GM19099 (cell line): ENCODE measurements around the gene RABGAP1L.

Experiments used
- POLR2A ChIP-seq: IDR thresholded peaks from 3 replicates; pipeline ENCODE4 v1.6.1; 2011; ENCODE audit warnings: low read depth; ENCODE audit not compliant: insufficient read length; ENCODE audit errors: extremely low read depth

Gene RABGAP1L

GRCh38 chr1:174217248-174217647 is 57.9 kb downstream of the RABGAP1L start:
- no peak for TF ChIP-seq POLR2A

- no peak for TF ChIP-seq POLR2A
Observed at GRCh38 chr1:174217787-174218574, 58.7 kb downstream of the RABGAP1L start.

- TF ChIP-seq POLR2A: no peak
Observed at GRCh38 chr1:174218983-174219382, 59.7 kb downstream of the RABGAP1L start.

GRCh38 chr1:174219606-174220370 is 60.5 kb downstream of the RABGAP1L start:
- TF ChIP-seq POLR2A: no peak

GRCh38 chr1:174221681-174222080 is 62.4 kb downstream of the RABGAP1L start:
- no peak for TF ChIP-seq POLR2A

- no peak for TF ChIP-seq POLR2A
Observed at GRCh38 chr1:174222166-174222949, 63.0 kb downstream of the RABGAP1L start.

GRCh38 chr1:174224641-174225040 is 65.3 kb downstream of the RABGAP1L start:
- TF ChIP-seq POLR2A: no peak

GRCh38 chr1:174225499-174226204 is 66.3 kb downstream of the RABGAP1L start:
- TF ChIP-seq POLR2A: no peak

GRCh38 chr1:174230399-174230798 is 71.1 kb downstream of the RABGAP1L start:
- TF ChIP-seq POLR2A: no peak

- no peak for TF ChIP-seq POLR2A
Observed at GRCh38 chr1:174232761-174233160, 73.4 kb downstream of the RABGAP1L start.

- TF ChIP-seq POLR2A: no peak
Observed at GRCh38 chr1:174239541-174239940, 80.2 kb downstream of the RABGAP1L start.

- no peak for TF ChIP-seq POLR2A
Observed at GRCh38 chr1:174242856-174243255, 83.5 kb downstream of the RABGAP1L start.

GRCh38 chr1:174243451-174244000 is 84.2 kb downstream of the RABGAP1L start:
- no peak for TF ChIP-seq POLR2A

- TF ChIP-seq POLR2A: no peak
Observed at GRCh38 chr1:174244017-174244416, 84.7 kb downstream of the RABGAP1L start.
